Chondrocyte (in vitro differentiated cells): ENCODE results near the gene CD320. TPM values are rescaled to one million over a fixed set of nuclear protein-coding genes. Genes with fewer than 3 reads are reported as not detected.
A peak's percentile ranks its signal among the peaks of the same experiment; 100 is the strongest.

Source experiments
- DNase-seq: peaks from one replicate; pipeline ENCODE4 v3.0.0; 2021; ENCODE audit warnings: mixed read lengths, low spot score
- H3K27ac Mint-ChIP-seq: one replicate; pipeline ENCODE4 v1.8.0; 2021; ENCODE audit warnings: mild to moderate bottlenecking, moderate library complexity, mixed read lengths; ENCODE audit not compliant: unreplicated experiment
- H3K27me3 Mint-ChIP-seq: 2 replicates; pipeline ENCODE4 v1.8.0; 2021; ENCODE audit warnings: low read depth, mixed read lengths
- H3K36me3 Mint-ChIP-seq: 2 replicates; pipeline ENCODE4 v1.8.0; 2021; ENCODE audit warnings: low read depth, mixed read lengths
- H3K4me1 Mint-ChIP-seq: 2 replicates; pipeline ENCODE4 v1.8.0; 2021; ENCODE audit warnings: low read depth, mild to moderate bottlenecking, mixed read lengths
- H3K4me3 Mint-ChIP-seq: one replicate; pipeline ENCODE4 v1.8.0; 2021; ENCODE audit warnings: mild to moderate bottlenecking, moderate library complexity, mixed read lengths; ENCODE audit not compliant: unreplicated experiment
- H3K9me3 Mint-ChIP-seq: 2 replicates; pipeline ENCODE4 v1.8.0; 2021; ENCODE audit warnings: low read depth, mixed read lengths
- total RNA-seq: library from RNA; stranded (reverse); gene quantifications from 3 replicates; pipeline ENCODE4 v1.2.1, GENCODE V29; 2021
- TF ChIP-seq, protein P1 (sequence below): fragments of 200-600 bp; sonication (generic); IDR thresholded peaks from 2 replicates; pipeline ENCODE4 v1.5.0; 2021; ENCODE audit warnings: antibody characterized with exemption, mild to moderate bottlenecking, moderate library complexity

CD320 gene
- total RNA-seq, 1 donor from 2014 or later, result 44.0 TPM

DNA sequence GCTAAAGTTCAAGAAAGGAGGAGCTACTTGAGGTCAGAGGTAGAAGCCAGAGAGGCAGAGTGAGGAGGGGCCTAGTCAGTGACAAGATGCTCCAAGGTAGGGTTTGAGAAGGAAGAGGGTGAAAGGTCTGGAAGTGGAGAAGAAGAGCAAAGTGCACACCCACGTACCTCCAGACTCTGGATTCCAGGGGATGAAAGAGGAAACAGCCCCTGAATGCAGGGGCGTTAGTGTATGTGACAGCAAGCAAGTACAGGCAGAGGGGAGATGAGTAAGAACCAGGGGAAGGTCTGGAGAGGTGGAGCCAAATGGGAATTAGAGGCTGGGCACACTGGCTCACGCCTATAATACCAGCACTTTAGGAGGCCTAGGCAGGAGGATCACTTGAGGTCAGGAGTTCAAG, 21.8 kb upstream of the CD320 start:
- Mint-ChIP-seq H3K36me3 (peaks cover 4% of the 10 kb centered on the region), H3K27me3 (peaks cover 6% of the 10 kb centered on the region), H3K4me1 (peaks cover 4% of the 10 kb centered on the region), H3K4me3 (no peak overlapping the region), H3K27ac (no peak overlapping the region), H3K9me3 (peaks cover 5% of the 10 kb centered on the region)
- no peak for DNase-seq
- TF ChIP-seq, protein P1, sequence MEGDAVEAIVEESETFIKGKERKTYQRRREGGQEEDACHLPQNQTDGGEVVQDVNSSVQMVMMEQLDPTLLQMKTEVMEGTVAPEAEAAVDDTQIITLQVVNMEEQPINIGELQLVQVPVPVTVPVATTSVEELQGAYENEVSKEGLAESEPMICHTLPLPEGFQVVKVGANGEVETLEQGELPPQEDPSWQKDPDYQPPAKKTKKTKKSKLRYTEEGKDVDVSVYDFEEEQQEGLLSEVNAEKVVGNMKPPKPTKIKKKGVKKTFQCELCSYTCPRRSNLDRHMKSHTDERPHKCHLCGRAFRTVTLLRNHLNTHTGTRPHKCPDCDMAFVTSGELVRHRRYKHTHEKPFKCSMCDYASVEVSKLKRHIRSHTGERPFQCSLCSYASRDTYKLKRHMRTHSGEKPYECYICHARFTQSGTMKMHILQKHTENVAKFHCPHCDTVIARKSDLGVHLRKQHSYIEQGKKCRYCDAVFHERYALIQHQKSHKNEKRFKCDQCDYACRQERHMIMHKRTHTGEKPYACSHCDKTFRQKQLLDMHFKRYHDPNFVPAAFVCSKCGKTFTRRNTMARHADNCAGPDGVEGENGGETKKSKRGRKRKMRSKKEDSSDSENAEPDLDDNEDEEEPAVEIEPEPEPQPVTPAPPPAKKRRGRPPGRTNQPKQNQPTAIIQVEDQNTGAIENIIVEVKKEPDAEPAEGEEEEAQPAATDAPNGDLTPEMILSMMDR, result no peak

DNA sequence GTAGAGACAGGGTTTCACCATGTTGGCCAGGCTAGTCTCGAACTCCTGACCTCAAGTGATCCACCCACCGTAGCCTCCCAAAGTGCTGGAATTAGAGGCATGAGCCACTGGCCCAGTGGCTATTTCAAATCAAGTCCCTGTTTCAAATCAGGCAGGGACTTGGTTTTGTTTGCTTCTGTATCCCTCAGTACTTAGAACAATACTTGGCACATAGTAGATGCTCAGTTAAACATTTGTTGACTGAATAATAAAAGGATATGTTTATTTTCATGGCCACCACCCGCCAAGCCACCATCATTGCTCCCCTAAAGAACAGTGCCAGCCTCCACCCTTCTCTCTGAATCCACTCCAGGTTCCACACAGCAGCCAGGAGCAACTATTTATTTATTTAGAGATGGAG, 17.3 kb upstream of the CD320 start:
- H3K36me3 Mint-ChIP-seq, result peaks cover 15% of the 10 kb centered on the region
- DNase-seq, result no peak
- H3K4me3 Mint-ChIP-seq, result no peak overlapping the region
- peaks cover 5% of the 10 kb centered on the region for H3K9me3 Mint-ChIP-seq
- TF ChIP-seq, protein P1, result no peak
- peaks cover 18% of the 10 kb centered on the region for H3K4me1 Mint-ChIP-seq
- H3K27me3 Mint-ChIP-seq, result no peaks in the 10 kb centered on the region
- no peak overlapping the region for H3K27ac Mint-ChIP-seq

DNA sequence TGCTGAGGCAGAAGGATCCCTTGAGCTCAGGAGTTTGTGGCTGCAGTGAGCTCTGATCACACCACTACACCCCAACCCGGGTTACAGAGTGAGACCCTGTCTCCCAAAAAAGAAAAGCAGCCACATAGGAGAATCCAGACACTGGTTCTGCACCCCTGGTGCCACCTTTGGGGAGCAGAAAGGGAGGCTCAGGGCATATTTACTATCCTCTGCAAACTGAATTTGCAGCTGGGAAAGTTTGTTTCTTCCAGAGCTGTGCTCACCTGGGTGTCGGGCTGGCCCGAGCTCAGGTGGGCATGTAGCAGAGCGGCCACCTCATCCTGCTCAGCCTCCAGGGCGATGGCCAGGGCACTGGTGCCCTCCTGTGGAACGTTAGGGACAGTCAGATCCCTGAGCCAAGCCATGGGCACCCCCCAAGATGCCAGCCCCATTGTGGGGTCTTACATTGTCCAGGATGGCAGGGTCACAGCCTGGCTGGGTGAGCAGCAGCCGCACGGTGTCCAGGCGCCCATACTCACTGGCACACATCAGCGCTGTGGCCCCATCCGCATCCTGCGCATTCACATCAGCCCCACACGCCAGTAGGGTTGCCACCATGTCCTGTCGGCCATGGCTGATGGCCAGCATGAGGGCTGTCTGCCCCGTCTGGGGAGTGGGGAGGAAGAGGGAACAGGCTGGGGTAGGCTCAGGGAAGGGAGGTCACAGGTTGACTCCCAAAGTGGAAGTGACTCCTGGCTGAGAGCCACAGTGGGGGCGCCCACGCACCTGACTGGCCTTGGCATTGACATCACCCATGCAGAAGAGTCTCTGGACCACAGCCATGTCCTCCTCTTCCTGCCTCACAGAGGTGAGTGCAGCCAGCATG, 16.3 kb upstream of the CD320 start:
- Mint-ChIP-seq H3K27ac (no peak overlapping the region), H3K36me3 (peaks cover 15% of the 10 kb centered on the region), H3K9me3 (peaks cover 5% of the 10 kb centered on the region), H3K27me3 (no peaks in the 10 kb centered on the region), H3K4me1 (peaks cover 28% of the 10 kb centered on the region), H3K4me3 (no peak overlapping the region)
- TF ChIP-seq, protein P1, result peak; percentile 13
- DNase-seq, result no peak

DNA sequence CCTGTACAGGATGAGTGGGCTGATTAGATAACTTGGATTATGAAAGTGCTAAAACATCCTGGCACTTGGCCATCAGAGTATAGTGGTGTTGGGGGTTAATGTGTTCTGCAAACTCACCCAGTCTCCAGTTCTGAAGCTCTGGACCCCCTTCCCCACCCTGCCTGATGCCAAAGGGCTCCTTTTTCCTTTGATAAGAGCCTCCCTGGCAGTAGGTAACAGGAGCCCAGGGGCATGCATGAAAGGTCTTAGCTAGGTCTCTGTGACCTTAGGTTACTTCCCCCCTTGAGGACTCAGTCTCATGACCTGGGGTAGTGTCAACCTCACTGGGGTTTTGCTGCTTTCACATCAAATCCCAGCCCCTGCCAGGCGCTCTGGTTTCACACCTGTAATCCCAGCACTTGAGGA, 15.6 kb upstream of the CD320 start:
- H3K27ac Mint-ChIP-seq, result no peak overlapping the region
- H3K36me3 Mint-ChIP-seq, result peaks cover 15% of the 10 kb centered on the region
- peaks cover 5% of the 10 kb centered on the region for H3K9me3 Mint-ChIP-seq
- DNase-seq, result no peak
- peaks cover 28% of the 10 kb centered on the region for H3K4me1 Mint-ChIP-seq
- no peaks in the 10 kb centered on the region for H3K27me3 Mint-ChIP-seq
- TF ChIP-seq, protein P1, result no peak
- no peak overlapping the region for H3K4me3 Mint-ChIP-seq

DNA sequence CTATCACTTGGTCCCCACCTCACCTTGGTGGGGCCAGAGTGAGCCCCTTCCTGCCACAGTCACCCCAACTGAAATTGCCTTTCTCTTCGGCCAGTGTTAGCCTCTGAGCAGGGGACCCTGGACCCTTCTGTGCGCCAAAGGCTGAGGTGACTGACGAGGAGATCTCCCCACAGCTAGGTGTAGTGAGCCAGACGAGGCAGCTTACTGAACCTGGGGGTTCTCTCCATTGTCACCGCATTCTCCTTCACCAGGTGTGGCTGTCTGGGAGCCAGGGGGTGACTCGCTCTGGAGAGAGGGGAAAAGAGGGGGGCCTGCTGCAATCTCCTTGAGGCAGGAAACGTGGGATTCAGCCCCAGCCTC, 14.5 kb upstream of the CD320 start:
- Mint-ChIP-seq H3K9me3 (peaks cover 5% of the 10 kb centered on the region), H3K4me3 (peak overlapping the region; percentile 99), H3K4me1 (peaks cover 28% of the 10 kb centered on the region), H3K27ac (no peak overlapping the region), H3K27me3 (no peaks in the 10 kb centered on the region), H3K36me3 (peaks cover 15% of the 10 kb centered on the region)
- TF ChIP-seq, protein P1, result no peak
- no peak for DNase-seq
